Erythroblast (primary cell): Measurements from ENCODE around the gene KCTD11.

Source experiments
- GATA1 ChIP-seq: IDR thresholded peaks from 2 replicates; pipeline ENCODE4 v1.6.1; 2011; ENCODE audit warnings: low read depth, mild to moderate bottlenecking, control low read depth, low read length, moderate library complexity
- POLR2A ChIP-seq: IDR thresholded peaks from 2 replicates; pipeline ENCODE4 v1.6.1; 2011; ENCODE audit warnings: mild to moderate bottlenecking, low read length

- TF ChIP-seq POLR2A (no peak), GATA1 (no peak)
Measured at GRCh38 chr17:7370853-7371252, 18.9 kb downstream of the KCTD11 start.
